Measurements from ENCODE around the gene LNX1.
"Not testable (repeated sequence)": the region's sequence is repeated elsewhere in the genome, so short reads cannot be mapped to it uniquely, and the experiment has no call there.

LNX1 gene

DNA sequence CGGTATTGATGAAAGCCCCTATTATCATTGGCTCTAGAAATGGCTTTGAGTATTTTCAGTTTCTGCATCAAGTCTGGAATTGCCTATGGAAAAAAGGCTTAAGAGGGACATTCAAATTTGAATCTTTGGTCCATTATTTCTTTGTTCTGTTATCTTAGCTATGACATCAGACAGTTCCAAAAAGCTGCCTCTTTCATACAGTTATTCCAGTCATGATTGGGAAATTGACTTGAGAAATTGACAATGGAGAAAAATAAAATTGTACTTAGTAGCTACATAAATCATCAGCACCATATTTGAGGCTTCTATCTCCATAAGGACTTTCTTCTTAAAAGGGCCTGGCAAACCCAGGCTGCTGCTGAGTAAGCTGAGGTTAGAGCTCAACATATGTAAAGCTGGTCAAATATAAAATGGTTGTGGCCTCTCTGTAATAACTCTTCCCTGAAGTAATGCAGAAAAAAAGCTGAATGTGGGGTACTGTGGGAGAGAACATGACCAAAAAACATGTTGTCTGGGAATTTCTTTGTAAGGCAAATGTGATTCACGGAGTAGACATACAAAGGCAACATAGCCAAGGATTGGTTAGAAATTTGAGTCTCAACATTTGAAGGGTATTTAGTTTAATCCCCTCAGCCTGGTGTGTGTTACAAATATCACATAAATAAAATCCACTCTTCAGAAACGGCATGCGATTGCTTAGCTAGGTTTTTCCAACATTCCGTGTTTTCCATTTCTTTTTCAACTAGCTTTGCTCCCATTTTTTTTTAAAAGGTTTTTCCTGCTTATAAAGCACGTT is 100.9 kb downstream of the LNX1 start:
- no peak for DNase-seq

DNA sequence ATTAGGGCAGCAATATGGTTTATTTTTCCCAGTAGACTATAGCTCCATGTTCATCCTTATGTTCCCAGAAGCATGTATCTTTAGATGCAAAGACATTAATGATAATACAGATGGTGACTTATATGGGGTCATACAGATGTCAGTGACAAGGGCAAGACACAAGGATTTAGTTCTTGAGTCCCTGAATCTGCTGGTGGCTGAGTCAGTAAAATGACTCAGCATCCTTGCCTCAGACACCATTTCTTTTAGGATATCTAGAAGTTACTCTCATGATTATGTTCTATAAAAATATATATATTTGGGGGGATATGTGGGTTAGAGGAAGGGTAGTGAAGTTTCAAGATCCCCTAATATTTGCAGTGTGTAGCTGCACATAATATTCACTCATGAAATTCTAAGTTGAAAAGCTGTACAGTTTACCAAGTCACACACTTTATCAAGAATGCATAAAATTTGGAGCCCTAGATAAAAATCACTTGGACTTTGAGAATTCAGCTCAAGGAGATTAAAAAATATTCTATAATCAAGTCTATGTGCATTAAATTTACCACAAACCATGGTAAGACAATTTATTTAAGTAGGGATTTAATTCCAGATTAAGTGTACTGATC is 101.9 kb downstream of the LNX1 start:
- no peak for DNase-seq

DNA sequence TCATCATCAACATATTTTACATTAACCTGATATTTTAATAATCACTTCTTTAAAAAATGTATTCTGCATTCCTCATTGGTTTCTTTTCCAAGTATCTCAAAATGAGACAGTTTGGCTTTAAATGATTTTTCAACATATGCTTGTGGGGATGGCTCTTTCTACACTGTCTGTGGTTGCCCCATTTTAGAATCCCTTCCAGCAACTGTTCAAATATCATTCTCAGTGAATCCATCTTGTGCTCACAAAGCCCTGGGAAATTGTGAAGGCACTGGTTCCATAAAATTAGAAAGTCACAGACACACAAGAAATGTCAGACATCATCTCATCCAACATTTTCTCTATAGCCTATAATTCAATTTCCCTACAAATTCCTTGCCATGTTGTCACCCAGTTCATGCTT is 103.5 kb downstream of the LNX1 start:
- no peak for DNase-seq

DNA sequence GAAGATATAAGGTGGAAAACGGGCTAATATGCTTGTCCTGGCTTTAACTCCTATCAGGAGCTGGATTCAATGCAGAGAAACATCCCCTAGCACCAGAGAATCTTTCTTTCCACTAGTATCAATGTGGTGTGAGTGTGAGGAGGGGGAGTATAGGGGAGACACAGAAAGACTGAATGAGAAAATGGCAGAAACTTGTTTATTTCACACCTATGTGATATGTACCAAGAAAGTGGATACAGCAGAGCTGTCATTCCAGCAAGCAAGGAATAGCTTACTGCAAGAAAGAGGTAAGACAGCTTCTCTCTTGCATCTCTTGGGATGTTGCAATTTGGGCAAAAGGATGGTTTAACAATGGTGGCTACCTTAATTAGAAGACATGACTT is 105.6 kb downstream of the LNX1 start:
- no peak for DNase-seq

DNA sequence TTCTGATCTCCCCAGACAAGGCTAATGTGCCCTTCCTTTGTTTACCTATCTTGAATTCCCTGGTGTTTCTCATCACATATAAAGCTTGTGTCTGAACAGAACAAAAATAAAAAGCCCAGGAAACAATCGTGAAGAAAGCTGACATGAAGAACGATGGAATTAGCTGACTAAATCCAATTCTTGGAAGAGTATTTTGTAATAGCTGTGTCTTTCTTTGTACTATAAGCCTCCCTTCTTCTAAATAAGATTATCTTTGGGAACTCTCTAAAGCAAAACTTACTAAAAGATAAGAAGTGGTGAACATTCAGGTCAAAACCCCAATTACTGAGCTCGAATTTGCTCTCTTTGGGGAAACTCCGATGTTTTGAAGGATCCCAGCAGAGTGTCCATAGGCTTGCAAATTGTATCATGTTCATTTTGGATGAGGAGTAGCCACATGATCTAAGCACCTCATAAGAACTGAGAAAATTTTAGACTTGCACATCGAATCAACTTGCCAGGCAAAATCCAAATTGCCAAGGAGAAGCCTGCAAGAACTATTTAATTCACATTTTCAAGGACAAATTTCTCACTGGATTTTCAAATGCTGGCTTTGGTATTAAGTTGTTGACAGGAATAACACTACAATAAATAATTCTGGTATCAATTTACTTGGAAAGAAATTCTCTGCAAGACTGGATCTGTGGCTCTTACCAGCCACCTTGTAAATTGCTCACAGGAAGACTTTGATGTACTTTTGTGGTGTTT is 106.2 kb downstream of the LNX1 start:
- DNase-seq = no peak

DNA sequence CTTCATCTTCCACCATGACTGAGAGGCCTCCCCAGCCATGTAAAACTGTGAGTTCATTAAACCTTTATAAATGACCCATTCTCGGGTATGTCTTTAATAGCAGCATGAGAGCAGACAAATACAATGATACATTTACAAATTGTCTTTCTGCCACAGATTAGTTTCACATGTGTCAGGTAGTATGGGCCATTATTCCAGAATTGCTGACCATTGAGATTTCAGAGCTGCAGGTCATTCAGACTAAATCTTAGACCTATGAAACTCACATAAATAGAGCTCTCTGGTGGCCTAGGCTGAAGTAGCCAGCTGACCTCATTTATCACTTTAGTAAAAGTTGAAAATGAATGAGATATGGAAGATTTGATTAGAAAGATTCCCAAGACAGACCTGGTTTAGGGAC is 108.0 kb downstream of the LNX1 start:
- no peak for DNase-seq

DNA sequence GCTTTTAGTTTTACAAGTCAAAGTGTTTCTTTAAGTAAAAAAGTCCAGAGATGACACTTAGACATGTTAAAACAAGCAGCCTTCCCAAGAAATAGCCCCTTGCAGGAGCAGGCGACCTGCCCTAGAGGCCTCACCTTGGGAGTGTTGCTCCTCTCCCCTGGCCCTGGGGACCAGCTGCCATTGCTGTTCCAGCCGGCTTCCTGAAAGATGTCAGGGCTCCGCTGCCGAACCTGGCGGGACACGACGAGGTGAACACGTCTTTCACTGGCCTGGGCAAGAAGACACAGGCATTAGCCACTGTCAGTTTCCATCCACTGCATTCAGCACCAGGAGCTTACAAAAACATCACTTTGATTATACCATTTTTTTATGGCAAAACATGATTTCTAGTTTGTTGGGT is 109.7 kb downstream of the LNX1 start:
- DNase-seq = no peak

DNA sequence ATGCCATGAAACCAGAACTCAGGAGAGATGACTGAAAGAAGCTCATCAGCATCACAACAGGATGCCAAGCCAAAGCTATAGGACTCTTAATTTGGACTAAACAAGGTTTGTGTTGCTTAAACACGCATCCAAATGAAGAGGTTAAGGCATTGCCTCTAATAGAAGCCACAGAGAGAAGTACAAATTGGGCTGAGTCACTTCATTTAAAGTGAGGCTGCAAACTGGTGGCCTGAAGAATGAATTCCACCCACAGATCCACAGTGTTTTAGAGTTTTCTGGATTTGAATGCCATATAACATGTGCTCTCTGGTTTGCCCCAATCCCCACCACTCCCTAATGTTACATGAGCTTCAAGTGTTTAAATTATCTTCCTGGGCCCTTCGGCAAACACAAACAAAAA is 110.4 kb downstream of the LNX1 start:
- DNase-seq = no peak

DNA sequence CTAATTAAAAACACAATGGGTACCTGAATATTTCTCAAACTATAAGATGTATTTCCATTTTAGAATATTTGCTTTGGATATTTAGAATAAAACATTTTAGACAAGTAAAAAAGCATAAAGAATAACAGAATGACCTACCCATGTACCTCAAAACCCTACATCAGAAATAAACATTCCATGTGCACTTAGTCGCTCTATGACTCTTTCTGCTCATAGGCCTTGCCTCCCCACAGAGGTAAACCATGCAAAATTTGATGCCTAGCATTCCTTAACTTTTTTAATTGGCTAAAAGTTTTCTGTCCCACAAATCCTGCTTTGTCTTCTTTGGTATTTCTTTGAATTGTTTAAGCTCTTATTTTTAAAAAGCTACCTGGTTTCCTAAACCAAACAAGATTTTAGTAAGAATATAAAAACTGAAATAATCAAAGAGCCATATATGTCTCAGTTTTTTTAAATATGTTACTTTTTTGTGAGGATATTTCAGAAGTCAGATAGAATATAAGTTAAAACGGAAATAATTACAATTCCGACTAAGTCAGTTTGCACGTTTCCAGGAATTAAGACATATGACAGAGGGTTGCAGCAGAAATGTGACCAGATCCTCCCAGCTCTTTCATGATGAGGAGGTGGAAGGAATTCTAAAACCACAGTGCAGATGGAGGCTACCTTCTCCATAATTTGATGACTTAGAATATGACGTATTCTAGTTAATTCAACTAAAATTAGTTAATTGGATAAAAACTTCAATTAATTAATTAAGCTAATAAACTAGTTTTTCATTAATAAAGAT is 111.4 kb downstream of the LNX1 start:
- DNase-seq = no peak

DNA sequence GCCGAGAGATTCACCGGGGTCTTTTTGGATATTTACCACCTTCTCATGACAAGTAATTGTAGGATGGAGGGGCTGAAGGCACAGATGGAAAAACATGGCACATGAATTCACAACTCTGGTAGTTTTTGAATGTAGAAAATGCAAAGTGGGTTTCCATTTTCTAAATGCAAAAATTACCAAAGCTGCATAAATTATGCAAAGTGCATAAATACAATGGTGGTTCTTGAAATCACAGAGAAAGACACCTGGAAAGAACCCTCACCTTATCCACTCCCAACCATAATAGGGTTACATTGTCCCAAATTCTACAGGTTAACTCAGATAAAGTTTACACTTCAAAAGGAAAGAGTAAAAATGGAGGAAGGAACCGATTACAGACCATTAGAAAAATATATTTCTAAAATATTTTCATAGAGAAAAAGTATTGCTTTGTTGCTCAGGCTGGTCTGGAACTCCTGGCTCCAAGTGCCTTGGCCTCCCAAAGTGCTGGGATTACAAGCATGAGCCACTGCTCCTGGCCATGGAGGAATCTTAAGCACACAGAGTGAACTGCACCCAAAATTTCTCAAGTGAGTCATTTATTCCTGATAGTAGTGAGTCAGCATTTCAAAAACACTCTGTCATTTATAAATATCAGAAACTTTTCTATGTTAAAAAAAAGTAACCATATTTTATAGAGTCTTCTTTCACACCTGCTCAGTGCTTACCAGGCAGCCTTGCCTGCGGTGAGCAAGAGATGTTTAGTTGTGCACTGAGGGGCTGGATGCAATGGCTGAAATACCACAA is 112.4 kb downstream of the LNX1 start:
- no peak for DNase-seq

DNA sequence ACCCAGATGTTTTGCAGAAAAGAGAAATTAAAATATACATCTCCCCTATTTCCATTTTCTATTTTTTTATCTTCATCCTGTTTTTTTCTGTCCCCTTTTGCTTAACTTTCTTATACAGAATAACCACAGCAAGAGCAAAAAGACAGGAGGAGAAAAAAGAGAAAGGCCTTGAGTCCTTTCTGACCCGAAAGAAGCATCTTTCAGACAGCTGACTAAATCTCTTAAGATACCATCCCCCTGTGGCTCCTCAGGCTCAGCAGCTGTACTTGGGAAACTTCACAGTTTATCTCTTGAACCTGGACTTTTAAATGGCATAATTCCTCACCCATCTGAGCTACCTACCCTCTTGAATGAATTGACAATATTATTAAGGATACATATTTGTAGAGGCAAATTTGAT is 113.7 kb downstream of the LNX1 start:
- DNase-seq = no peak

DNA sequence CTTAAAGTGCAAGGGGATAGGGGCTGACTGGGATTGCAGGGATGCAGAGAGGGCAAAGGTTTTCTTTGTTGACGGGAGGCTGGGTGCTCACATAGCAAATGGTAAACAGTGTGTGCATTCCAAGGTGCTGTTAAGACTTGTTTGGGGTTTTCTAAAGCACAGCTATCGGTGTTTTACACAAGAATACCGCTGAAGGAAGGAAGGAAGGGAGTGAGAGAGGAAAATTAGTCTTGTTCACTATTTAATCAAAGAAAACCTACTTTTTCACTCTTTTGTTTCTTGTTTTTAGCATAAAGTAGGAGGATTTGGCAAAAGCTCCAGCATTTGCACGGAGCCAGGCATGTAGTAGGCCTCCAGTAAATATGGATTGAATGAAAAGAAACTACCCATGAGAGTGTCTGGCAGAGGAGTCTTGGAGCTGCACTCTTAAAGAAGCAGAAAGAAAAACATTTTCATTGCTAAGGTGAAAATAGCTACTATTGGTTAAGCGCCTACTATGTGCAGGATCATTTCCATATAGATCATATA is 114.2 kb downstream of the LNX1 start:
- no peak for DNase-seq

DNA sequence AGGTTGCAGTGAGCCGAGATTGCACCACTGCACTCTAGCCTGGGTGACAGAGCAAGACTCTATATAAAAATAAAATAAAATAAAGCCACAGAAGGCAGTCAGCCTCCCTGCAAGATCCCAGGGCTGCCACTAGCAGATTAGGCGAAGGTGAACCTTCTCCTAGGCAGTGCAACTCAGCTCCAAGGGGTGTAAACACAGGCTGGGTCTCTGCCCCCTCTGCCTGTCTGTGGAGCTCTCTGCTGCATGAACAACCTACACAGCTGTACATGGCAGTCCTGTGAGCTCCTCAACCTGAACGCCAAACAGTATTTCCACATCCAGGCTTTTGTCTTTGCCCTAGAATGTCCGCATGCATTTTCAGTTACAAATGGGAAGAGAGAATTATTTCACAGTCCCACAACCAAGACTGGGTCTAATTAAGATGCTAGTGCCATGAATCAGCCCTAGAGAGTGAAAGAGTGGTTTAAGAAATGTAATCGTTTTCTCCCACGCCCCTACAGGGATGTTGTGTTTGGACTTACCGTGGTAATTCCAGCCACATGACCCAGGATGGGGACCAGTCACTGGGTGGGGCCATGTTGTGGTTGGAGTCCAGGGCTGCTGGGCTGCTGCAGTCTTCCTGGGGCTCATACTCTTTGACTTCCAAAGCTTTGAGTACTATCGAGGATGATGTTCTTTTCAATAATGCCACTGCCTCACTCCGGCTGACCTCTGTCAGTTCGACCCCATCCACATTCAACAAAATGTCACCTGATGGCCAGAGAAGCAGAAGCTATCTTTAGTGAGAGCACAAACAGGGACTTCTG is 114.9 kb downstream of the LNX1 start:
- DNase-seq = no peak

DNA sequence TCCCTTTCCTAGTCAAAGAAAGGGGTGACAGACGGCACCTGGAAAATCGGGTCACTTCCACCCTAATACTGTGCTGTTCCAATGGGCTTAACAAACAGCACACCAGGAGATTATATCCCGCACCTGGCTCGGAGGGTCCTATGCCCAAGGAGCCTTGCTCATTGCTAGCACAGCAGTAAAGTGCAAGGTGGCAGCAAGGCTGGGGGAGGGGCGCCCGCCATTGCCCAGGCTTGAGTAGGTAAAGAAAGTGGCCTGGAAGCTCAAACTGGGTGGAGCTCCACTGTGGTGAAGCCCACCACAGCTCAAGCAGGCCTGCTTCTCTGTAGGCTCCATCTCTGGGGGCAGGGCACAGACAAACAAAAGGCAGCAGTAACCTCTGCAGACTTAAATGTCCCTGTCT is 124.7 kb downstream of the LNX1 start:
- DNase-seq = not testable (repeated sequence)

DNA sequence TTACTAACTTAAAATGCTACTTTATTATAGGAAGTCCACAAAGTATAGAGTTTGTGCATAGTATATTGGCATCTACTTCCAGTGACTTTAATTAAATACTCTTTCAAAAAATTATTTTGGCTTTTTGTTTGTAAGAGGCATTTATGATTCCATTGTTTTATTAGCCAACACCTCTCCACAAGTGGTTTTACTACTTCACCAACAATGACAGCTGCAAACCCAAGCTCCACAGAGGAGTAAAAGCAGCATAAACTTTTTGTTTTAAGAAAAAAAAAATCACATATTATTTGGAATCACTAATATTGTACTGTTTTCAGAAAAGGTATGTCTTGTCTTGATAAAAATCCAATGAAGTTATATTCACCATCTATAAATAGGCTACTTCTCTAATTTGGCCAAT is 125.4 kb downstream of the LNX1 start:
- no peak for DNase-seq

DNA sequence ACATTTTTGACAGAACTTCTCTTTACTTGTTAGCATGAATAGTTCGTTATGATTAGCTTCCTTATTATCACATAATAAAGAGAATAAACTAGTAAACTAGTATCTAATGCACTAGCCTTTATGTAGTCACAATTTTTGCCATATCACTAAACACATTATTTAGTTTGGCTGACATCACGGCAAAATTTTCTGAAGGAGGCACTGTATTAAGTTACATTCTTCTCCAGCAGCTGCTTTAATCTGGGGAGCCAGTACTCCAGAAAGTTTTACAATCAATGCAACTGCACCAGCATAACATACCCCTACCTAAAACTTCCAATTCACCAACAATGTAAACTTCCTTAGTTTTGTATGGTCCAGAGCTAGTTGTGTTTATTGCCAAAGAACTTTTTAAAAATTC is 126.0 kb downstream of the LNX1 start:
- DNase-seq = no peak

DNA sequence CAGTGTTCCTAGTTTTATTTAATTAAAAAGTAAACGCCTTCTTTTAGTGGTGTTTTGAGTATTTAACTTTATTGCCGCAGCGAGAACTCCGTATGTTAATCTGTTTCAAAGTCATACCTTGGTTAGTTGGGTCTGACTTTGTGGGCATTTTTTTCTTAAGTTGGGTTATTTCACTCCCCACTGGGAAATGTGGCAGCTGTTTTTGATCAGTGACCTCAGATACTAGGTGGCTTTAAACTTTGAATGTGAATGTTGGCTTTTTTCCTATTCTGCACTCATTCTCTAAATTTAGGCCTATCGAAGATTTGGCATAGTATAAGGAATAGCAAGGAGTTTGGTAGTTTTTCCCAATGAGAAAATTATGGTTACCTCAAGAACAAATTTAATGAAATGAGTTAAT is 127.9 kb downstream of the LNX1 start:
- no peak for DNase-seq

DNA sequence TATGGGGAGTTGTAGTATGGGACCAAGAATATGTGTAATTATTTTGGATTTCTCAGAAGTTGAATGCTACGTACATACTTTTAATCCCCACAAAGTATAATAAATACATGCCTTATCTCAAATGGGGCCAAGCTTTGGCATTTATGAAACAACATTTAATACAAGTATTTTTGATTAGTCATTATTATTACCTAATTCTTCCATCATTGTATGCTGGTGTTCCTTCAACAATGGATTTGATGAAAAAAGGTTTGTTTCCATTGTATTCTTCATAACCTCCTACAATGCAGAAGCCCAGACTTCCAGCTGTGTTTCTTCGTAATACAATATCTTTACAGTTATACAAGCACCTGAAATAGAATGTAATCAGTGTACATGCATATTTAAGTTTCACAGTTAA is 130.0 kb downstream of the LNX1 start:
- no peak for DNase-seq

DNA sequence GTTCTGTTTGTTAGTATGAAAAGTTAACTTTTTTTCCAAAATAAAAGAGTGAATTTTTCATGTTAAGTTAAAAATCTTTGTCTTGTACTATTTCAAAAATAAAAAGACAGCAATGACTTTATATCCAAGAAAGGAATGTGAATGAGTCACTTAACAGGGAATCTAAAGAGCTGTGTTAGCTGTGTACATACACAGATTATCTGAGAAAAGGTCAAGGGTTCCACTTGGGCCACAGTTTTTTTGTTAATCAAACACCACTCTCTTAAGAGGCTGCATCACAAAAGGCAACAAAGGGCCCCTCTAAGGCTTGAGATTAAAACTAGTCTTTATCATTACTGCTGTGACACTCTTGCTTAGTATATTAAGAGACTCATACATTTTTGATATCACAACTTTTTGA is 131.7 kb downstream of the LNX1 start:
- no peak for DNase-seq

DNA sequence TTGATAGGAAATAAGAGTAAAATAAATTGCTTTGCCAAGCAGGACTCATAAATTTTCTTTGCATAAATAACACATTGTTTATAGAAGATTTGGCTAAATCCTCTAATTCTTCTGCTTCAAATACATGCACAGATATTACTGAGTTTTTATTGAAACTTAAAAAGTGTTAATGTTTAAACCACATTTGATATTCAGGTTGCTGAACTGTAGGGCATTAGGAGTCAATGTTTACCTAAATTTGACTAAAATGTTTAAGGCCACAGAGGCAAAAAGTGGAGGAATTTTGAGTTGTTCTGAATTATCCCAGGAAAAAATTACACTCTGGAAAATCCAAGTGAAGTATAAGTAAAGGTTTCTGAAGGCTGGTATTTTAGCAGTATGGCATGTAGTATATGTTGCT is 135.1 kb downstream of the LNX1 start:
- DNase-seq = no peak

DNA sequence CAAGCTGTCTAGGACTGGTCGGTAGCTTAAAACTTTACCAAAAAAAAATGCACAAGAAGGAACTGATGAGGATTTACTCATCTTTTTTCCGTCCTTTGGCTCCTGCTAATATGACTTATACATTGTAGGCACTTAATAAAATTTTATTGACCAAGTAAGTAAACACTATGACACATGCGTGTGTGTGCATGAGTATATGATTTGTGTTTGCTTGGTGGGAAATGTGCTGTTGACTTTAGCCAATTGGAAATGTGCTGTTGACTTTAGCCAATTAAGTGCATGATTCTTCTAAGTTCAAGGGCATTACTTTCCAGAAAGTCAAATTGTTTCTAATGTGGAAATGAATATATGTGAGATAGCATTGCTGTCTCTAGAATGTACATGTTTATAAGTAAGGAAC is 135.5 kb downstream of the LNX1 start:
- no peak for DNase-seq
